ENCODE measurements around the gene PEPD.

DNA sequence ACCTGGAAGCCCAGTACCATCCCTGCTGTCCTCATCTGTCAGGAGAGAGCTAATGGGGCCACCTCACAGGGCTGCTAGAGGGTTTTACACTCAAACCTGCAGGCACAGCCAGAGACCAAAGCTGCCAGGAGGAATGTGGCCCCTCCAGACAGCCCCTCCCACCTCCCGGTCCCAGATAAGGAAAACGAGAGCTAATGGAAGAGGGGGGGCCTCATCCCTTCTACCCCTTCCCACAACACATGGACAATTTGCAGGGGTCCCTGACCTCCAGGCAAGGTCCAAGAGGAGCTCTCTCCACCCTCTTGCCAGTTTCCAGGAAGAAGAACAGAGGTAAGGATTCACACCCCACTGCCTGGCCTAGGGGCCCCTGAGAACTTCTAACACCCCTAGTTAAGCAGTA, 1.6 kb upstream of the PEPD start:
- TF ChIP-seq, protein P1, sequence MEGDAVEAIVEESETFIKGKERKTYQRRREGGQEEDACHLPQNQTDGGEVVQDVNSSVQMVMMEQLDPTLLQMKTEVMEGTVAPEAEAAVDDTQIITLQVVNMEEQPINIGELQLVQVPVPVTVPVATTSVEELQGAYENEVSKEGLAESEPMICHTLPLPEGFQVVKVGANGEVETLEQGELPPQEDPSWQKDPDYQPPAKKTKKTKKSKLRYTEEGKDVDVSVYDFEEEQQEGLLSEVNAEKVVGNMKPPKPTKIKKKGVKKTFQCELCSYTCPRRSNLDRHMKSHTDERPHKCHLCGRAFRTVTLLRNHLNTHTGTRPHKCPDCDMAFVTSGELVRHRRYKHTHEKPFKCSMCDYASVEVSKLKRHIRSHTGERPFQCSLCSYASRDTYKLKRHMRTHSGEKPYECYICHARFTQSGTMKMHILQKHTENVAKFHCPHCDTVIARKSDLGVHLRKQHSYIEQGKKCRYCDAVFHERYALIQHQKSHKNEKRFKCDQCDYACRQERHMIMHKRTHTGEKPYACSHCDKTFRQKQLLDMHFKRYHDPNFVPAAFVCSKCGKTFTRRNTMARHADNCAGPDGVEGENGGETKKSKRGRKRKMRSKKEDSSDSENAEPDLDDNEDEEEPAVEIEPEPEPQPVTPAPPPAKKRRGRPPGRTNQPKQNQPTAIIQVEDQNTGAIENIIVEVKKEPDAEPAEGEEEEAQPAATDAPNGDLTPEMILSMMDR (IDR thresholded peaks at IDR 0.05), result no peak
- TF ChIP-seq SMAD3 (CRISPR knock-in tag; IDR thresholded peaks at IDR 0.05; ENCODE audit: borderline replicate concordance) (no peak), FOXP1 (CRISPR knock-in tag; IDR thresholded peaks at IDR 0.05; ENCODE audit: borderline replicate concordance) (no peak), NFYB (CRISPR knock-in tag; conservative IDR thresholded peaks at IDR 0.05; ENCODE audit: low read depth) (no peak), CBFB (CRISPR knock-in tag; IDR thresholded peaks at IDR 0.05; ENCODE audit: low read depth) (no peak), JUN (CRISPR knock-in tag; IDR thresholded peaks at IDR 0.05) (no peak), FOXK1 (CRISPR knock-in tag; IDR thresholded peaks at IDR 0.05) (no peak), TEAD4 (CRISPR knock-in tag; IDR thresholded peaks at IDR 0.05) (no peak), KAT7 (CRISPR knock-in tag; IDR thresholded peaks at IDR 0.05; ENCODE audit: borderline replicate concordance) (no peak), IRF2 (CRISPR knock-in tag; IDR thresholded peaks at IDR 0.05; ENCODE audit: borderline replicate concordance, low read depth) (no peak)
- TF ChIP-seq, protein P2, sequence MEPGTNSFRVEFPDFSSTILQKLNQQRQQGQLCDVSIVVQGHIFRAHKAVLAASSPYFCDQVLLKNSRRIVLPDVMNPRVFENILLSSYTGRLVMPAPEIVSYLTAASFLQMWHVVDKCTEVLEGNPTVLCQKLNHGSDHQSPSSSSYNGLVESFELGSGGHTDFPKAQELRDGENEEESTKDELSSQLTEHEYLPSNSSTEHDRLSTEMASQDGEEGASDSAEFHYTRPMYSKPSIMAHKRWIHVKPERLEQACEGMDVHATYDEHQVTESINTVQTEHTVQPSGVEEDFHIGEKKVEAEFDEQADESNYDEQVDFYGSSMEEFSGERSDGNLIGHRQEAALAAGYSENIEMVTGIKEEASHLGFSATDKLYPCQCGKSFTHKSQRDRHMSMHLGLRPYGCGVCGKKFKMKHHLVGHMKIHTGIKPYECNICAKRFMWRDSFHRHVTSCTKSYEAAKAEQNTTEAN (CRISPR knock-in tag; IDR thresholded peaks at IDR 0.05), result no peak
- TF ChIP-seq, protein P3, sequence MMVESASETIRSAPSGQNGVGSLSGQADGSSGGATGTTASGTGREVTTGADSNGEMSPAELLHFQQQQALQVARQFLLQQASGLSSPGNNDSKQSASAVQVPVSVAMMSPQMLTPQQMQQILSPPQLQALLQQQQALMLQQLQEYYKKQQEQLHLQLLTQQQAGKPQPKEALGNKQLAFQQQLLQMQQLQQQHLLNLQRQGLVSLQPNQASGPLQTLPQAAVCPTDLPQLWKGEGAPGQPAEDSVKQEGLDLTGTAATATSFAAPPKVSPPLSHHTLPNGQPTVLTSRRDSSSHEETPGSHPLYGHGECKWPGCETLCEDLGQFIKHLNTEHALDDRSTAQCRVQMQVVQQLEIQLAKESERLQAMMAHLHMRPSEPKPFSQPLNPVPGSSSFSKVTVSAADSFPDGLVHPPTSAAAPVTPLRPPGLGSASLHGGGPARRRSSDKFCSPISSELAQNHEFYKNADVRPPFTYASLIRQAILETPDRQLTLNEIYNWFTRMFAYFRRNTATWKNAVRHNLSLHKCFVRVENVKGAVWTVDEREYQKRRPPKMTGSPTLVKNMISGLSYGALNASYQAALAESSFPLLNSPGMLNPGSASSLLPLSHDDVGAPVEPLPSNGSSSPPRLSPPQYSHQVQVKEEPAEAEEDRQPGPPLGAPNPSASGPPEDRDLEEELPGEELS (CRISPR knock-in tag; IDR thresholded peaks at IDR 0.05), result no peak
- TF ChIP-seq, protein P4, sequence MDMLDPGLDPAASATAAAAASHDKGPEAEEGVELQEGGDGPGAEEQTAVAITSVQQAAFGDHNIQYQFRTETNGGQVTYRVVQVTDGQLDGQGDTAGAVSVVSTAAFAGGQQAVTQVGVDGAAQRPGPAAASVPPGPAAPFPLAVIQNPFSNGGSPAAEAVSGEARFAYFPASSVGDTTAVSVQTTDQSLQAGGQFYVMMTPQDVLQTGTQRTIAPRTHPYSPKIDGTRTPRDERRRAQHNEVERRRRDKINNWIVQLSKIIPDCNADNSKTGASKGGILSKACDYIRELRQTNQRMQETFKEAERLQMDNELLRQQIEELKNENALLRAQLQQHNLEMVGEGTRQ (CRISPR knock-in tag; IDR thresholded peaks at IDR 0.05), result no peak

Data from WTC11 (cell line).